Measurements from ENCODE around the gene ZNF667.

The ZNF667 gene

DNA sequence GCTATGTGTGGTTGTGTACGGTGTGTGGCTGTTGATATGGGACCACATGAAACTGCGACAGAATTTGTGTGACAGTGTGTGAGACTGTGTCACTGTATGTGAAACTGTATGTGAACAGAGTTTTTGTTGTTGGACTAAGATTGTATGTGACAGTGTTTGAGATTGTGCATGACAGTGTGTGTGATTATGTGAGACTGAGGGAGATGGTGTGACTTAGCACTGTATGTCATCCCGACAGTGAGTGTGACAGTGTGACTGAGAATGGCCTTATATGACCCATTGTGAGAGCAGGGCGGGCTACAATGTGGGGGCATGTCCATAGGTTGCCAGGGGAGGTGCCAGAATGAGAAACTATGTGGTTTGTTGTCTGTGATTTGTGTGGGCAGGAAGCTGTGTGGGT is 72.1 kb downstream of the ZNF667 start:
- peaks cover 28% of the 10 kb centered on the region for H3K36me3 ChIP-seq (ENCODE audit: insufficient read depth, insufficient read length, low read length)
- peak overlapping the region; percentile 84 for H3K4me3 ChIP-seq (ENCODE audit: insufficient read length, low read depth)
- H3K9me3 ChIP-seq (ENCODE audit: insufficient read depth, low read length), result peaks cover 40% of the 10 kb centered on the region
- H3K27me3 ChIP-seq (ENCODE audit: insufficient read depth, insufficient read length), result no peaks in the 10 kb centered on the region
- TF ChIP-seq ZNF274 (IDR thresholded peaks at IDR 0.05; ENCODE audit: low read depth, low read length) (no peak), YY1 (IDR thresholded peaks at IDR 0.05; ENCODE audit: insufficient read depth, insufficient read length) (no peak), SUZ12 (IDR thresholded peaks at IDR 0.05; ENCODE audit: extremely low read depth, insufficient read depth, insufficient read length) (no peak)
- DNase-seq (ENCODE audit: low read depth, low spot score), result no peak
- peak overlapping the region; percentile 96 for H3K9ac ChIP-seq (ENCODE audit: insufficient read length, low read depth)
- H3K4me1 ChIP-seq (ENCODE audit: insufficient read depth, insufficient read length), result peaks cover 4% of the 10 kb centered on the region

DNA sequence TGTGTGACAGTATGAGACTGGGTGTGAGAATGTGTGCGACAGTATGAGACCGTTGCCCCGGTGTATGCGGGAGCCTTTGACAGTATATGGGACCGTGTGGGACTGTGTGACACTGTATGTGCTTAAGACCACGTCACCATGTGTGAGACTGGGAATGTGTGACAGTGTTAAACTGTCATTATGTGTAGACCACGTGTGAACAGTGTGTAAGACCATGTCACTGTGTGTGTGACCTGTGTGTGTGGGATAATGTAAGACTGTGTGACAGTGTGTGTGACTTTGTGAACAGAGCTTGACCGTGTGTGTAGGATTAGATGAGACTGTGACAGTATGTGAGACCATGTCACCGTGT is 72.5 kb downstream of the ZNF667 start:
- Histone ChIP-seq H3K4me1 (ENCODE audit: insufficient read depth, insufficient read length) (peaks cover 4% of the 10 kb centered on the region), H3K27me3 (ENCODE audit: insufficient read depth, insufficient read length) (no peaks in the 10 kb centered on the region), H3K9me3 (ENCODE audit: insufficient read depth, low read length) (peaks cover 40% of the 10 kb centered on the region), H3K4me3 (ENCODE audit: insufficient read length, low read depth) (peak overlapping the region; percentile 84), H3K9ac (ENCODE audit: insufficient read length, low read depth) (peak overlapping the region; percentile 96), H3K36me3 (ENCODE audit: insufficient read depth, insufficient read length, low read length) (peaks cover 29% of the 10 kb centered on the region)
- TF ChIP-seq ZNF274 (IDR thresholded peaks at IDR 0.05; ENCODE audit: low read depth, low read length) (no peak), SUZ12 (IDR thresholded peaks at IDR 0.05; ENCODE audit: extremely low read depth, insufficient read depth, insufficient read length) (no peak), YY1 (IDR thresholded peaks at IDR 0.05; ENCODE audit: insufficient read depth, insufficient read length) (no peak)
- no peak for DNase-seq (ENCODE audit: low read depth, low spot score)

DNA sequence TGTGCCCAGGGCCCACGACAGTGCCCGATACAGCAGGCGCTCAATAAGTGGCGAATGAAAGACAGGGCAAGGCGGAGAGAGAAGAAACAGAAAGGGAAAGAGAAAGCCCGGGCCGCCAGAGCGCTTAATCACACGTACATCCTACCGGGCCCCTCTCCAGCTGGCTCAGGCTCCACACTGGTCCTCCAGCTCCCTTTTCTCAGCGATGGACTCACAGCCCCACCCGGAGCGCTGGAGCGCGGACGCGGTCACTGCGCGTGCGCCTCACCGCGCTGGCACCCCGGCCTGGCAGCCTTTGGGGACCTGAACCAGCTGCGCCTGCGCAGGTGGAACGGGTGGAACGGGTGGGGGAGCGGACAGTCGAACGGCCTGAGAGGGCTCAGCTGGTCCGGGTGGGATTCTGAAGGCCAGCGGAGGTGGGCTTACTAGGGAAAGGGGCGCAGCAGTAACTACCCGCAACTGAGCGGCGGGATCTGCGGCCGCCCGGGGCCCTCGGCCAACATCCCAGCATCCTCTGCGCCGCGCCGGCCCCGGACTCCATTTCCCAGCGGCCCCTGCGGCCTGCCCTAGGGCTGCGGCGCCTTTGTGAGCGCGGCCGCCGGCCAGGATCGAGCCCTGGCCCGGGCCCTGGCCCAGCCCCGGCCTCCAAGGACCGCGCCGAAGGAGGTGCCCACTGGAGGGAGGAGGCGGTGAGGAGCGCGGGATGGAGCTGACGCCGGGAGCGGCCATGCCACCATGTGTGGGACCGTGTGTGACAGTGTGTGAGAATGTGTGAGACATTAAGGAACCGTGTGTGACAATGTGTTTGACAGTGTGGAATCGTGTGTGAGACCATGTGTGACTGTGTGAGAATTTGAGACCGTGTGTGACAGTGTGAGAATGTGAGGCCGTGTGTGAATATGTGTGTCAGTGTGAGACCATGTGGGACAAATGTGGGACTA is 73.1 kb downstream of the ZNF667 start, which contains the start of gene ZNF583:
TSS of gene ZNF583 (plus strand) at position 569 of the 941 bp plus-strand sequence. CDS start 2,783 bp downstream, outside the sequence.
- TF ChIP-seq SUZ12 (IDR thresholded peaks at IDR 0.05; ENCODE audit: extremely low read depth, insufficient read depth, insufficient read length) (no peak), ZNF274 (IDR thresholded peaks at IDR 0.05; ENCODE audit: low read depth, low read length) (no peak), YY1 (IDR thresholded peaks at IDR 0.05; ENCODE audit: insufficient read depth, insufficient read length) (no peak)

DNA sequence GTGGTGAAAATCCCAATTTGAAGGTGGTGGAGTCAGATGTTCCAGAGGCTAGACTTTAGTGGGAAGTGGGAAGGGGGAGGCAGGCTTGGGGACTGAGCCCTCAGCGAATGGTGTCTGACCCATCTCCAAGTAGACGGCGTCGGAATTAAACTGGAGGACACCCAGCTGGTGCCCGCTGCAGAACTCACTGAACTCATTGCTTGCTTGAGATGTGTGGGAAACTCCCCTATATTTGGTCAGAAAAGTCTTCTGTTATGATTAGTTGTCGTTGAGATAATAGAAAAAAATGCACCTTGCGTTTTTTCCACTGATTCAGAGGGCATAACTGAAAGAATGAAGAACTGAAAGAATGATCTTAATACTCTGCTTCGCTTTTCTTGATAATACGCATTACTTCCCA is 73.9 kb downstream of the ZNF667 start:
- DNase-seq (ENCODE audit: low read depth, low spot score), result no peak
- TF ChIP-seq ZNF274 (IDR thresholded peaks at IDR 0.05; ENCODE audit: low read depth, low read length), result no peak
- TF ChIP-seq YY1 (IDR thresholded peaks at IDR 0.05; ENCODE audit: insufficient read depth, insufficient read length), result no peak
- no peak for TF ChIP-seq SUZ12 (IDR thresholded peaks at IDR 0.05; ENCODE audit: extremely low read depth, insufficient read depth, insufficient read length)
- Histone ChIP-seq H3K9me3 (ENCODE audit: insufficient read depth, low read length) (peaks cover 38% of the 10 kb centered on the region), H3K4me3 (ENCODE audit: insufficient read length, low read depth) (peak overlapping the region; percentile 84), H3K27me3 (ENCODE audit: insufficient read depth, insufficient read length) (no peaks in the 10 kb centered on the region), H3K36me3 (ENCODE audit: insufficient read depth, insufficient read length, low read length) (peaks cover 30% of the 10 kb centered on the region), H3K9ac (ENCODE audit: insufficient read length, low read depth) (peak overlapping the region; percentile 96), H3K4me1 (ENCODE audit: insufficient read depth, insufficient read length) (peaks cover 4% of the 10 kb centered on the region)

More for the DNA sequence above, 73.1 kb downstream of the ZNF667 start, which contains the start of gene ZNF583:
- H3K4me1 ChIP-seq (ENCODE audit: insufficient read depth, insufficient read length), result peaks cover 4% of the 10 kb centered on the region
- peak within 1 kb of the TSS; percentile 96 for H3K9ac ChIP-seq (ENCODE audit: insufficient read length, low read depth)
- DNase-seq (ENCODE audit: low read depth, low spot score), result peak; percentile 42
- H3K36me3 ChIP-seq (ENCODE audit: insufficient read depth, insufficient read length, low read length), result peaks cover 30% of the 10 kb centered on the region
- H3K9me3 ChIP-seq (ENCODE audit: insufficient read depth, low read length), result peaks cover 40% of the 10 kb centered on the region
- H3K4me3 ChIP-seq (ENCODE audit: insufficient read length, low read depth), result peak within 1 kb of the TSS; percentile 84
- no peaks in the 10 kb centered on the region for H3K27me3 ChIP-seq (ENCODE audit: insufficient read depth, insufficient read length)

DNA sequence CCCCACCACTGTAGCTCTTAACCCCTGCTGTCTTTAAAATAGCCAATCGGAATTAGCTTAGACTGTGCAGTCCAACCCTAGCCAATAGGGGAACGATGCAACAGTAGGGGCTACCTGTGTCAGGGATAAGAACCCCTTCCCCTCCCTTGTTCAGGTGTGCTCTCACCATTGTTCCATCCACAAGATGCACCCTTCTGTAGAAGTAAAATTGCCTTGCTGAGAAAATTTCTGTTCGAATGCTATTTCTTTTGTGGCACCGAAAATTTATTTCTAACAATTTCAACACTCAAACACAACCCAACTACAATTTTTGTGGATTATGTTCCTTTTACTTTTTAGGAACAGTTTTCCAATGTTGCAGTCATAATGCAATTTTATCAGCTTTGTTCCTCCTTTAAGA is 76.7 kb downstream of the ZNF667 start:
- TF ChIP-seq ZNF274 (IDR thresholded peaks at IDR 0.05; ENCODE audit: low read depth, low read length) (no peak), YY1 (IDR thresholded peaks at IDR 0.05; ENCODE audit: insufficient read depth, insufficient read length) (no peak), SUZ12 (IDR thresholded peaks at IDR 0.05; ENCODE audit: extremely low read depth, insufficient read depth, insufficient read length) (no peak)
- no peak overlapping the region for H3K4me3 ChIP-seq (ENCODE audit: insufficient read length, low read depth)
- H3K4me1 ChIP-seq (ENCODE audit: insufficient read depth, insufficient read length), result peaks cover 4% of the 10 kb centered on the region
- no peak for DNase-seq (ENCODE audit: low read depth, low spot score)
- H3K9me3 ChIP-seq (ENCODE audit: insufficient read depth, low read length), result peaks cover 50% of the 10 kb centered on the region
- H3K27me3 ChIP-seq (ENCODE audit: insufficient read depth, insufficient read length), result no peaks in the 10 kb centered on the region
- no peak overlapping the region for H3K9ac ChIP-seq (ENCODE audit: insufficient read length, low read depth)
- peaks cover 40% of the 10 kb centered on the region for H3K36me3 ChIP-seq (ENCODE audit: insufficient read depth, insufficient read length, low read length)

DNA sequence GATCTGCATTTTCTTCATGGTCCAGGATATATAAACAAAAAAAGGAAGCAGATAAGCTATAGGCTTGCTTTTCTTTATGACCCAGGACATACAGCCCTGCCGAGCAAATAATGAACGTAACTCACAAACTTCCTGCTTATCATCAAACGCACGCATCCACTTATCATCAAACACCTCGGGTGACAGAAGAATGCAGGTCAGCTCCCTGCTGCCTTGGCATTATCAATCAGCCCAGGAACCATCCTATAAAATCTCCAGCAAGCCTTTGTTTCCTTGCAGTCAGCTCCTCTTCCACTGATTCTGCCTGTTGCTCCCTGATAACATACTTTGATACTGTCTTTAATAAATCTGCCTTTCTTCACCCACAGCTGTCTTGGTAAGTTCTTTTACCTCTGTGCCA is 78.3 kb downstream of the ZNF667 start:
- no peaks in the 10 kb centered on the region for H3K27me3 ChIP-seq (ENCODE audit: insufficient read depth, insufficient read length)
- H3K4me3 ChIP-seq (ENCODE audit: insufficient read length, low read depth), result no peak overlapping the region
- peaks cover 62% of the 10 kb centered on the region for H3K9me3 ChIP-seq (ENCODE audit: insufficient read depth, low read length)
- peaks cover 50% of the 10 kb centered on the region for H3K36me3 ChIP-seq (ENCODE audit: insufficient read depth, insufficient read length, low read length)
- no peaks in the 10 kb centered on the region for H3K4me1 ChIP-seq (ENCODE audit: insufficient read depth, insufficient read length)
- H3K9ac ChIP-seq (ENCODE audit: insufficient read length, low read depth), result no peak overlapping the region
- no peak for DNase-seq (ENCODE audit: low read depth, low spot score)
- TF ChIP-seq ZNF274 (IDR thresholded peaks at IDR 0.05; ENCODE audit: low read depth, low read length) (no peak), YY1 (IDR thresholded peaks at IDR 0.05; ENCODE audit: insufficient read depth, insufficient read length) (no peak), SUZ12 (IDR thresholded peaks at IDR 0.05; ENCODE audit: extremely low read depth, insufficient read depth, insufficient read length) (no peak)

All from NT2/D1 (cell line).